Endothelial cell of umbilical vein (primary cell): Measurements from ENCODE around the gene APCDD1L. TPM values are rescaled to one million over a fixed set of nuclear protein-coding genes. Genes with fewer than 3 reads are reported as not detected.

Source experiments
- BruUV-seq: library from RNA; stranded (reverse); fragments of 400-500 nt; replicated peaks from 2 replicates; lab custom pipeline; 2021; lab: Mats Ljungman, UMichigan
- CTCF ChIA-PET: fragments of 300-600, 350-600 bp; sonication (Branson Sonifier 250); formaldehyde crosslinking; loops from one replicate; lab custom pipeline; 2021; ENCODE audit warnings: antibody characterized with exemption, inconsistent platforms; lab: Charles Lee
- POLR2A ChIA-PET: fragments of 300-600, 350-600 bp; sonication (Branson Sonifier 250); formaldehyde crosslinking; loops from one replicate; lab custom pipeline; 2021; ENCODE audit warnings: antibody characterized with exemption, inconsistent platforms; lab: Charles Lee
- DNase-seq: peaks from one replicate; pipeline ENCODE4 v3.0.0-alpha.2; 2011; ENCODE audit warnings: low read depth, low spot score
- FAIRE-seq: peaks from 2 replicates; lab custom pipeline; 2011; peaks lifted over from hg19 to GRCh38; lab: Jason Lieb, UNC
- H2AFZ ChIP-seq: 2 replicates; pipeline ENCODE4 v1.6.0; 2012; ENCODE audit warnings: low read depth, low read length, control low read depth, inconsistent platforms
- H3K27ac ChIP-seq: 2 replicates; pipeline ENCODE4 v1.5.1; 2011; ENCODE audit warnings: low read depth, mild to moderate bottlenecking, control low read depth, low read length, moderate library complexity; ENCODE audit not compliant: insufficient read depth
- H3K27me3 ChIP-seq, 2 experiments: 2 replicates each; pipeline versions ENCODE4 v1.6.0 to v1.6.1; 2011; ENCODE audit warnings: low read length in 2 of 2, mixed read lengths in 1 of 2; ENCODE audit not compliant: control insufficient read depth in 2 of 2, insufficient read depth in 2 of 2
- H3K36me3 ChIP-seq, 2 experiments: 2 replicates in 1 of 2; 3 replicates in 1 of 2; pipeline ENCODE4 v1.5.1; 2011; ENCODE audit warnings: low read length in 2 of 2, mild to moderate bottlenecking in 1 of 2, moderate library complexity in 1 of 2; ENCODE audit not compliant: control insufficient read depth in 2 of 2, insufficient read depth in 2 of 2; ENCODE audit errors: extremely low read depth in 1 of 2
- H3K4me1 ChIP-seq: 3 replicates; pipeline ENCODE4 v1.5.1; 2011; ENCODE audit warnings: mild to moderate bottlenecking, low read length; ENCODE audit not compliant: control insufficient read depth, insufficient read depth; ENCODE audit errors: extremely low read depth
- H3K4me2 ChIP-seq: 2 replicates; pipeline ENCODE4 v1.6.1; 2011; ENCODE audit warnings: low read length, control low read depth, mixed read lengths; ENCODE audit not compliant: insufficient read depth
- H3K4me3 ChIP-seq, 3 experiments: fragments of 200-600 bp in 1 of 3; sonication (generic), shearing (Covaris generic) in 1 of 3; replicated peaks in 1 of 3; 2 replicates each; pipeline ENCODE4 v1.5.1; 2011 to 2016; ENCODE audit warnings: control low read depth in 3 of 3, low read length in 3 of 3, mild to moderate bottlenecking in 2 of 3, inconsistent platforms in 1 of 3, low read depth in 1 of 3, moderate library complexity in 1 of 3; ENCODE audit not compliant: insufficient read depth in 1 of 3
- H3K79me2 ChIP-seq: 2 replicates; pipeline ENCODE4 v1.6.0; 2012; ENCODE audit warnings: low read length, inconsistent platforms; ENCODE audit not compliant: control insufficient read depth, insufficient read depth
- H3K9ac ChIP-seq: replicated peaks from 2 replicates; pipeline ENCODE3; 2011; ENCODE audit warnings: low read length, control low read depth; ENCODE audit not compliant: insufficient read depth; ENCODE audit errors: extremely low read depth
- H3K9me1 ChIP-seq: replicated peaks from 3 replicates; pipeline ENCODE4 v1.6.0; 2011; ENCODE audit warnings: mild to moderate bottlenecking, low read length; ENCODE audit not compliant: control insufficient read depth, insufficient read depth; ENCODE audit errors: extremely low read depth
- H3K9me3 ChIP-seq: replicated peaks from 2 replicates; pipeline ENCODE4 v1.5.1; 2012; ENCODE audit warnings: low read length, inconsistent platforms; ENCODE audit not compliant: control insufficient read depth, insufficient read depth
- H4K20me1 ChIP-seq: replicated peaks from 2 replicates; pipeline ENCODE3; 2011; ENCODE audit warnings: mild to moderate bottlenecking, low read length; ENCODE audit not compliant: control insufficient read depth, insufficient read depth; ENCODE audit errors: extremely low read depth
- CTCF ChIP-seq, 2 donors: IDR thresholded peaks; 1 replicate in 1 of 2; 2 replicates in 1 of 2; pipeline ENCODE4 v1.5.1; 2011; ENCODE audit warnings: low read length in 2 of 2, mild to moderate bottlenecking in 2 of 2, moderate library complexity in 2 of 2, control low read depth in 1 of 2, inconsistent platforms in 1 of 2, low read depth in 1 of 2; ENCODE audit not compliant: insufficient read depth in 1 of 2; ENCODE audit errors: extremely low read depth in 1 of 2
- EZH2 ChIP-seq: IDR thresholded peaks from 2 replicates; pipeline ENCODE4 v1.6.1; 2012; ENCODE audit warnings: borderline replicate concordance, low read depth, mild to moderate bottlenecking, moderate library complexity, low read length, inconsistent platforms; ENCODE audit not compliant: severe bottlenecking
- FOS ChIP-seq: IDR thresholded peaks from 2 replicates; pipeline ENCODE4 v1.6.1; 2011; ENCODE audit warnings: mild to moderate bottlenecking, low read length, moderate library complexity, borderline replicate concordance; ENCODE audit not compliant: insufficient read depth
- GATA2 ChIP-seq: IDR thresholded peaks from 2 replicates; pipeline ENCODE4 v1.7.0; 2011; ENCODE audit warnings: low read depth, mild to moderate bottlenecking, moderate library complexity, mixed read lengths, low read length; ENCODE audit not compliant: insufficient read length, insufficient read depth
- JUN ChIP-seq: IDR thresholded peaks from 2 replicates; pipeline ENCODE4 v1.6.1; 2011; ENCODE audit warnings: borderline replicate concordance, low read depth; ENCODE audit not compliant: insufficient read length, insufficient read depth
- MYC ChIP-seq: IDR thresholded peaks from one replicate; pipeline ENCODE4 v1.6.1; 2011; ENCODE audit warnings: mild to moderate bottlenecking, low read depth, low read length
- POLR2A ChIP-seq: IDR thresholded peaks from 2 replicates; pipeline ENCODE4 v1.6.1; 2012; ENCODE audit warnings: low read depth, mild to moderate bottlenecking, control low read depth, low read length
- POLR2AphosphoS5 ChIP-seq: IDR thresholded peaks from 2 replicates; pipeline ENCODE4 v1.6.1; 2012; ENCODE audit warnings: low read depth, mild to moderate bottlenecking, control low read depth, low read length, moderate library complexity; ENCODE audit not compliant: insufficient read depth
- dilution Hi-C: fragments of 300-500 bp; cut with MboI; formaldehyde crosslinking; loops from one replicate; pipeline ENCODE4 v1.15.0; 2019; ENCODE audit warnings: low sequenced_read_pairs; ENCODE audit not compliant: extremely low pct_ligation_motif_present
- intact Hi-C: fragments of 100-400 bp; cut with micrococcal nuclease; formaldehyde crosslinking; loops from one replicate; pipeline ENCODE4 v1.10.0; 2022
- polyA plus RNA-seq, 4 experiments: library from polyadenylated mRNA; depleted of rRNA in 3 of 4; stranded (reverse) in 3 of 4; unstranded in 1 of 4; fragments of >200 nt; gene quantifications; 2 replicates each; pipeline versions ENCODE4 v1.2.1 to v1.2.3, GENCODE V29; 2011 to 2012; ENCODE audit warnings: missing spikeins in 1 of 4
- total RNA-seq: library from RNA; stranded (reverse); gene quantifications from 2 replicates; pipeline ENCODE4 v1.2.3, GENCODE V29; 2021
- TF ChIP-seq, protein P1 (sequence below): IDR thresholded peaks from 2 replicates; pipeline ENCODE4 v1.6.1; 2011; ENCODE audit not compliant: insufficient read depth, insufficient read length

The APCDD1L gene
- total and polyA plus RNA-seq, 2 donors (not counting 3 experiments of a cell fraction or from before 2014, with no cell fraction given) = 0.17 to 1.4 TPM

DNA sequence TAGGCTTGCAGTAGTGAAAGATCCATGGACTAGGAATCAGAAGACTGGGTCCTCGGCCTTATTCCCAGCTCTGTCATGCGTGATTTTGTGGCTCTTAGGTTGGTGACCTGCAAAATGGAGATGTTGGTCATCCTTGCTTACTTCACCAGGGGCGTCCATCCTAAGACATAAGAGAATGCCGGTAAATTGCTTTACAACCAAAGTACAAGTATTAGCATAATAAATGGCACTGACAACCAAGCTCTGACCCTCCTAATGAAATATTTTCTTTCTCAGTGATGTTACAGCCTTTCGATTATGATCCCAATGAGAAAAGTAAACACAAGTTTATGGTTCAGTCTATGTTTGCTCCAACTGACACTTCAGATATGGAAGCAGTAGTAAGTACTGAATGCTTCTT is 80.9 kb downstream of the APCDD1L start:
- BruUV-seq = no TSS peak
- dilution Hi-C loops = no loop called here
- Histone ChIP-seq H3K36me3 (peaks cover 0 to 4% of the 10 kb centered on the region in 2 experiments), H4K20me1 (no peaks in the 10 kb centered on the region), H3K9ac (no peak overlapping the region), H3K9me3 (no peaks in the 10 kb centered on the region), H3K27me3 (no peaks in the 10 kb centered on the region), H2AFZ (no peak overlapping the region), H3K79me2 (peaks cover 73% of the 10 kb centered on the region), H3K4me3 (no peak overlapping the region), H3K4me1 (peaks cover 12% of the 10 kb centered on the region), H3K4me2 (no peak overlapping the region), H3K9me1 (no peaks in the 10 kb centered on the region), H3K27ac (no peak overlapping the region)
- intact Hi-C loops = no loop called here
- ChIA-PET POLR2A (no interaction called here), CTCF (interaction anchor here (1.7 kb wide), 1 partner anchor 13 kb away, joined by 5 read pairs; no protein-coding TSS in a partner anchor)
- TF ChIP-seq JUN (no peak), MYC (no peak), POLR2A (no peak), GATA2 (no peak), CTCF (IDR thresholded peaks at IDR 0.05; ENCODE audit: extremely low read depth in 1 of 2, insufficient read depth in 1 of 2, low read depth in 1 of 2, low read length in 2 of 2) (no peak), POLR2AphosphoS5 (no peak), EZH2 (no peak), FOS (no peak)
- TF ChIP-seq, protein P1, sequence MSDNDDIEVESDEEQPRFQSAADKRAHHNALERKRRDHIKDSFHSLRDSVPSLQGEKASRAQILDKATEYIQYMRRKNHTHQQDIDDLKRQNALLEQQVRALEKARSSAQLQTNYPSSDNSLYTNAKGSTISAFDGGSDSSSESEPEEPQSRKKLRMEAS = no peak
- no peak for FAIRE-seq
- DNase-seq = no peak
